ENCODE results near the gene TERT.
"Not testable (repeated sequence)": the region's sequence is repeated elsewhere in the genome, so short reads cannot be mapped to it uniquely, and the experiment has no call there.

The TERT gene

GRCh38 chr5:1270933-1271914 is 23.6 kb downstream of the TERT start:
- in situ Hi-C loops (cut with MboI; ENCODE audit: low pct_unique_long_range_greater_than_20kb, low sequenced_read_pairs, unreplicated experiment): no loop called here
- DNase-seq (ENCODE audit: low spot score): no peak
- no peak for TF ChIP-seq CTCF (IDR thresholded peaks at IDR 0.05; ENCODE audit: extremely low read depth, insufficient read depth, missing control alignments)

- DNase-seq (ENCODE audit: low spot score): no peak
- in situ Hi-C loops (cut with MboI; ENCODE audit: low pct_unique_long_range_greater_than_20kb, low sequenced_read_pairs, unreplicated experiment): no loop called here
Observed at GRCh38 chr5:1270426-1270825, 24.4 kb downstream of the TERT start.

GRCh38 chr5:1268666-1269065 is 26.2 kb downstream of the TERT start:
- no peak for DNase-seq (ENCODE audit: low spot score)
- TF ChIP-seq CTCF (IDR thresholded peaks at IDR 0.05; ENCODE audit: extremely low read depth, insufficient read depth, missing control alignments): no peak
- in situ Hi-C loops (cut with MboI; ENCODE audit: low pct_unique_long_range_greater_than_20kb, low sequenced_read_pairs, unreplicated experiment): no loop called here

More at GRCh38 chr5:1270426-1270825, 24.4 kb downstream of the TERT start:
- no peak for TF ChIP-seq CTCF (IDR thresholded peaks at IDR 0.05; ENCODE audit: extremely low read depth, insufficient read depth, missing control alignments)

- no peak for TF ChIP-seq CTCF (IDR thresholded peaks at IDR 0.05; ENCODE audit: extremely low read depth, insufficient read depth, missing control alignments)
- in situ Hi-C loops (cut with MboI; ENCODE audit: low pct_unique_long_range_greater_than_20kb, low sequenced_read_pairs, unreplicated experiment): no loop called here
- no peak for DNase-seq (ENCODE audit: low spot score)
Observed at GRCh38 chr5:1268056-1268455, 26.8 kb downstream of the TERT start.

- in situ Hi-C loops (cut with MboI; ENCODE audit: low pct_unique_long_range_greater_than_20kb, low sequenced_read_pairs, unreplicated experiment); DNase-seq (ENCODE audit: low spot score): not testable (repeated sequence)
Observed at GRCh38 chr5:1267464-1267863, 27.4 kb downstream of the TERT start.

- in situ Hi-C loops (cut with MboI; ENCODE audit: low pct_unique_long_range_greater_than_20kb, low sequenced_read_pairs, unreplicated experiment): no loop called here
- TF ChIP-seq CTCF (IDR thresholded peaks at IDR 0.05; ENCODE audit: extremely low read depth, insufficient read depth, missing control alignments): no peak
- no peak for DNase-seq (ENCODE audit: low spot score)
Observed at GRCh38 chr5:1266791-1267190, 28.1 kb downstream of the TERT start.
